Astrocyte (in vitro differentiated cells and primary cell): ENCODE measurements around the gene MAGI1.

Source experiments
- EZH2 ChIP-seq: IDR thresholded peaks from 2 replicates; pipeline ENCODE4 v1.6.1; 2012; ENCODE audit warnings: mild to moderate bottlenecking, low read length, inconsistent platforms; ENCODE audit not compliant: insufficient read depth
- TF ChIP-seq, protein P1 (sequence below): IDR thresholded peaks from 2 replicates; pipeline ENCODE4 v1.5.1; 2011; ENCODE audit warnings: low read depth, mild to moderate bottlenecking, inconsistent platforms, low read length, moderate library complexity; ENCODE audit not compliant: insufficient read depth

DNA sequence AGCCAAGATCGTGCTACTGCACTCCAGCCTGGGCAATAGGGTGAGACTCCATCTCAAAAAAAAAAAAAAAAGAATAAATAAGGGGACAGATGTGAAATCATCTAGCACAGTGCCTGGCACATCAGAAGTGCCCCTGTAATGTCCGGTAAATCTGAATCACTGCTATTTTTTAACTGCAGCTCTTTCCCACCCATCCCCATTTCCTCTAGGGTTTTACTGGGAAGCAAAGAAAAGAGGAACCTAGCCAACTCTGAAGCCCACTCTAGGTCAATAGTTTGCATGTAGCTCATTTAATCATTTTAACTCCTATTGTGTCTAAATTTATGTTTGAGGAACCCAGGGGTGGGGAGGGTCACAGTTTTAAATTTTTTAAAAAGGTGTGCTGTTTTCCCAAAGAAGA is 26.0 kb downstream of the MAGI1 start:
- no peak for TF ChIP-seq EZH2
- TF ChIP-seq, protein P1, sequence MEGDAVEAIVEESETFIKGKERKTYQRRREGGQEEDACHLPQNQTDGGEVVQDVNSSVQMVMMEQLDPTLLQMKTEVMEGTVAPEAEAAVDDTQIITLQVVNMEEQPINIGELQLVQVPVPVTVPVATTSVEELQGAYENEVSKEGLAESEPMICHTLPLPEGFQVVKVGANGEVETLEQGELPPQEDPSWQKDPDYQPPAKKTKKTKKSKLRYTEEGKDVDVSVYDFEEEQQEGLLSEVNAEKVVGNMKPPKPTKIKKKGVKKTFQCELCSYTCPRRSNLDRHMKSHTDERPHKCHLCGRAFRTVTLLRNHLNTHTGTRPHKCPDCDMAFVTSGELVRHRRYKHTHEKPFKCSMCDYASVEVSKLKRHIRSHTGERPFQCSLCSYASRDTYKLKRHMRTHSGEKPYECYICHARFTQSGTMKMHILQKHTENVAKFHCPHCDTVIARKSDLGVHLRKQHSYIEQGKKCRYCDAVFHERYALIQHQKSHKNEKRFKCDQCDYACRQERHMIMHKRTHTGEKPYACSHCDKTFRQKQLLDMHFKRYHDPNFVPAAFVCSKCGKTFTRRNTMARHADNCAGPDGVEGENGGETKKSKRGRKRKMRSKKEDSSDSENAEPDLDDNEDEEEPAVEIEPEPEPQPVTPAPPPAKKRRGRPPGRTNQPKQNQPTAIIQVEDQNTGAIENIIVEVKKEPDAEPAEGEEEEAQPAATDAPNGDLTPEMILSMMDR: no peak
